ENCODE measurements around the gene RAB4A.

The RAB4A gene

DNA sequence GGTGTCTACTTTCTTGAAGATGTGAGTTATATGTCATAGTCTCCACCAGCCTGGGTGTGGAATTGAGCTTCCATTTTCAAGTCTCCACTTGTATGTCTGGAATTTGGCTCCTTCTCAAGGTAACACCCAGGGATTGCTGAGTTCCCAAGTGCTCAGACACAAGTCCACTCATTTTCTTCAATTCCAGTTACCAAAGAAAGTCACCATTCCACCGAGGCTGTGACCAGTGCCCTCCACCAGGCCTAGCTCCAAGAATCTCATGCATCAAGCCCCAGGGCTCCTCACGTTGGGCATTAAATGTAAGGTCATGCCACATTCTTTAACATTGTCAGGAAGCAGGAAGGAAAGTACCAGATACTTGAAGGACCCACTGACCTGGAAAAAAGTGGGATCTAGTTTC lies 2.4 kb upstream of the RAB4A start:
- no peak overlapping the region for H3K4me3 ChIP-seq (replicated peaks in 1 of 2; ENCODE audit: low read depth in 2 of 2, low read length in 2 of 2)
- no peak for DNase-seq (ENCODE audit: low read depth in 2 of 2)
- TF ChIP-seq, protein P1, sequence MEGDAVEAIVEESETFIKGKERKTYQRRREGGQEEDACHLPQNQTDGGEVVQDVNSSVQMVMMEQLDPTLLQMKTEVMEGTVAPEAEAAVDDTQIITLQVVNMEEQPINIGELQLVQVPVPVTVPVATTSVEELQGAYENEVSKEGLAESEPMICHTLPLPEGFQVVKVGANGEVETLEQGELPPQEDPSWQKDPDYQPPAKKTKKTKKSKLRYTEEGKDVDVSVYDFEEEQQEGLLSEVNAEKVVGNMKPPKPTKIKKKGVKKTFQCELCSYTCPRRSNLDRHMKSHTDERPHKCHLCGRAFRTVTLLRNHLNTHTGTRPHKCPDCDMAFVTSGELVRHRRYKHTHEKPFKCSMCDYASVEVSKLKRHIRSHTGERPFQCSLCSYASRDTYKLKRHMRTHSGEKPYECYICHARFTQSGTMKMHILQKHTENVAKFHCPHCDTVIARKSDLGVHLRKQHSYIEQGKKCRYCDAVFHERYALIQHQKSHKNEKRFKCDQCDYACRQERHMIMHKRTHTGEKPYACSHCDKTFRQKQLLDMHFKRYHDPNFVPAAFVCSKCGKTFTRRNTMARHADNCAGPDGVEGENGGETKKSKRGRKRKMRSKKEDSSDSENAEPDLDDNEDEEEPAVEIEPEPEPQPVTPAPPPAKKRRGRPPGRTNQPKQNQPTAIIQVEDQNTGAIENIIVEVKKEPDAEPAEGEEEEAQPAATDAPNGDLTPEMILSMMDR (IDR thresholded peaks at IDR 0.05; ENCODE audit: low read depth, low read length), result no peak

DNA sequence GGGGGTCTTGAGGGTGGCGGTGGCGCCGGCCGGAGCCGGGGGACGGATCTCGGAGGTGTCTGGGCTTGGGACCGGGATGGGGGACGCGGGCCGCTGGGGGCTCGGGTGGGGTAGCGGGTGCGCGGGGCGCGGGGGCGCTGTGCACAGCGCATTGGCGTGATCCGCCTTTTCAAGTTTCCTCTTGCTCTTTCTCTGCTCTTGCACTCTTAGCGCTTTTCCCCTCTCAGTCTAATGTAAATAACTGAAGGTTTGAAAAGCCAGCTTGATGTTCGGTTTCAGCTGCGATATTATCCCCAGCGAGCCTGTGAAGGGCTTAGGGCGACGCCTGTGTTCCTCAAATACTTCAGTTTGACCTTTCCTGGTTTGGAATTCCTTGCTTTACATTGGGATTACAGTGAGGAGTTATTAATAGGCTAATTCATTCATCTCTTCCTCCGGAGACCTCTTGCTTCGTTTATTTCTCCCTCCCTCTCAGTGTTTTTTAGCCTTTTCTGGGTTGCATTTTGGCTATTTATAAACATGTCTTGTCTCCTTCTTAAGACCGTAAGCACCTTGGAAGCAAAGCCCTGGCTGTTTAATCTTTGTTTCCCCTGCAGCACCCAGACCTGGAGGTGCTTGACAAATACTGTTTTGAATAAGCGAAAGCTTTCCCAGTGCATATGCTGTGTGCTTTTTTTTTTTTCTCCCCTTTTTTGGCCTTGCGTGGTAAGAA lies 693 bp downstream of the RAB4A start:
- TF ChIP-seq, protein P1 (IDR thresholded peaks at IDR 0.05; ENCODE audit: low read depth, low read length), result no peak
- peak; percentile 32 to 36 for DNase-seq (ENCODE audit: low read depth in 2 of 2)
- peak overlapping the region; percentile 66 to 72 for H3K4me3 ChIP-seq (replicated peaks in 1 of 2; ENCODE audit: low read depth in 2 of 2, low read length in 2 of 2)

DNA sequence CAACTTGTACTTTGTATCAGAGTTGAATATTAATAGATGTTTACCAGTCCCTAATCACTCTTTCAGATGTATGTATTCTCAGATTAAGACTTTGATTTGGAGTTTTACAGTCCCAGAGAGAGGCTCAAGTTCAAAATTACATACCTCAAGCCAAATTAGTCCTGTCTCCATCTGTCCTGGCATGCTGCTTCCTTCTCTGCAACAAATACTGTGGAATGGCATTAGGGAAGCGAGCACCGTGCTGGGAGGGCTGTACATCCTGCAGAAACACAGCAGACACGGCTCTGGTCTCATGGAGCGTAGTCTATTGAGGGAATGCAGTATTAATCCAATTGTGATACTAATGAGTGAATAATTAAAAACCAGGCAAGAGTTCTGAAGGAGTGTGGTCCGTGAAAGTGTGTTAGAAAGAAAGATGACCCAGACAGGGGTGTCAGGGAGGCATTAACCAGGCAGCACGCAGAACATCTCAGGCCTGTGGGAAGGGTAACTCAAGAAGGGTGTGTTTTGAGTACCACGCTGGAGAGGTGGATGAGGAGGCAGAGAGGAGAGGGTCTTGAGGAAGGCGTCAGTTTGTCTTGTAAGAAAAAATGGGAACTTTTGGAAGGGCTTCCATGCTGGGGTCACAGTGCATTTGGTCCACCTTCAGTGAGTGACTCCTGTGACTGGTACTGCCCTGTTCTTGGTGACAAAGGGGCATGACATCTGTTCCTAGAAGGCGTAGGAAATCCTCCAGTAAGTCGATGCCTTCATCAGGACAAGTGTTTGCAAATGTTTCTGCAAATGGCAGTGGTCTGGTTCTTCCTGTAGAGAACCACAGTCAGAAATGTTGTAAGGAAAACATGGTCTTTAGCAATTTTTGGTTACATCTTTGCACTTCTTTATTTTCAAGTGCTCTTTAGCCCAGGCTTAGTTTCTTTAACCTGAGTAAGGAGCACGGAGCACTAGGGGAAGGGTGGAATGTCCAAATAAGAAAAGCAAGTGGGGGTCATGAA lies 1.6 kb downstream of the RAB4A start:
- peak overlapping the region; percentile 66 to 72 for H3K4me3 ChIP-seq (replicated peaks in 1 of 2; ENCODE audit: low read depth in 2 of 2, low read length in 2 of 2)
- DNase-seq (ENCODE audit: low read depth in 2 of 2), result peak; percentile 21 to 23

DNA sequence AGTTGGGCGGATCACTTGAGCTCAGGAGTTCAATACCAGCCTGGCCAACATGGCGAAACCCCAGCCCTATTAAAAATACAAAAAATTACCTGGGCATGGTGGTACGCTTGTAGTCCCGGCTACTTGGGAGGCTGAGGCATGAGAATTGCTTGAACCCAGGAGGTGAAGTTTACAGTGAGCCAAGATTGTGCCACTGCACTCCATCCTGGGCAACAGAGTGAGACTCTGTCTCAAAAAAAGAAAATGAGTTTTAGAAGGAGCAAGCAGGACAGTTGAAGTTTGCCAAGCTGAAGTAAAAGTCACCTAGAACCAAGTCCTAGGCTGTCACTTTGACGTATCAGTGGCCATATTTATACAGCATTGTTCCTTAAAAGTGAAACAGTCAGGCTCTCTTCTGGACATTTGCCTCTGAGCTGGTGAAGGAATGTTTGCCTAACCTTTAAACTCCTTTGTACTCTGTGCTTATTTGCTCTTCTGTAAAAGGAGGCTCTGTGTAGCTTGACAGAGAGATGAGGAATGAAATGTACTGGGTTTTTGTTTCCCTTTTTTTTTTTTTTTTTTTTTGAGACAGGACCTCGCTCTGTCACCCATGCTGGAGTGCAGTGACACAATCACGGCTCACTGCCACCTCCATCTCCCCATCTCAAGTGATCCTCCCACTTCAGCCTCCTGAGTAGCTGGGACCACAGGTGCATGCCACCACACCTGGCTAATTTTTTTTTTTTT lies 2.8 kb downstream of the RAB4A start:
- peak; percentile 33 to 45 for DNase-seq (ENCODE audit: low read depth in 2 of 2)
- TF ChIP-seq, protein P1 (IDR thresholded peaks at IDR 0.05; ENCODE audit: low read depth, low read length), result no peak
- no peak overlapping the region for H3K4me3 ChIP-seq (replicated peaks in 1 of 2; ENCODE audit: low read depth in 2 of 2, low read length in 2 of 2)

More for the DNA sequence above, 1.6 kb downstream of the RAB4A start:
- TF ChIP-seq, protein P1 (IDR thresholded peaks at IDR 0.05; ENCODE audit: low read depth, low read length), result no peak

DNA sequence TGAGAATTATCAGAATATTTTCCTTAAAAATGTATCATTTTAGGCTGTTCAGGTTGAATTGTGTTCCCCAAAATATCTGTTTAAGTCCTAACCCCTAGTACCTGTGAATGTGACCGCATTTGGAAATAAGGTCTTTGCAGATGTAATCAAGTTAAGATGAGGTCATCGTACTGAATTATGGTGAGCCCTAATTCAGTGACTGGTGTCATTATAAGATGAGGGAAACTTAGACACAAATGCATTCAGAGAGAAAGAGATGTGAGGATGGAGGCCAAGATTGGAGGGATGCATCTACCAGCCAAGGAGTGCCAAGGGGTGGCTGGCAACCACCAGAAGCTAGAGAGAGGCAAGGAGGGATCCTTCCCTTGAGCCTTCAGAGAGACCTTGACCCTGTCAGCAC lies 4.1 kb downstream of the RAB4A start:
- no peak overlapping the region for H3K4me3 ChIP-seq (replicated peaks in 1 of 2; ENCODE audit: low read depth in 2 of 2, low read length in 2 of 2)
- TF ChIP-seq, protein P1 (IDR thresholded peaks at IDR 0.05; ENCODE audit: low read depth, low read length), result no peak
- DNase-seq (ENCODE audit: low read depth in 2 of 2), result no peak

DNA sequence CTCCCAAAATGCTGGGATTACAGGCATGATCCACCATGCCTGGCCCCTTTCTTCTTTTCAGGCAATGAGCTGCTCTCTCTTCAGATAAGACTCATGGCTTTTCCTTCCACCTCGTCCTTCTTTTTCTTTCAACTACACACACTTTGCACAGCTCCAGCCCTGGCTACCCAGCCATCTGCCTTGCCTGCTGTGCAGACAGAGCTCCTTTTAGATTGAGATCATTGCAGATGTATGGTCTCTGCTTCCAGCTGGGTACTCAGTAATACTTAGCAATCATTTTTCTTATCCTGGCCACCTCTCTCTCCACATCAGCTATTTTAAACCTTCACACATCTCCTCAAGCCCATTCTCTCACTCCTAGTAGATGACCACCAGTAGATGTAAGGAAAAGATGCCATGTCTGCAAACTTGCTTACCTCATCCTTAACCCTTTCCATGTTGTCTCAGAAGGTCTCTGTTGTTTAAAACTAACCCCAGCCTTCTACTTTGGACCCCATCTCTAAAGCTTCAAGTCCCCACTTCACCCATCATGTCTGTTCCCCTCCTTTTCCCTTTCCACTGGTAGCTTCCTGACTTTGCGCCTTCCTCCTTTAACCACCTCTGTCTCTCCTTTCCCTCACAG lies 7.3 kb downstream of the RAB4A start:
- no peak overlapping the region for H3K4me3 ChIP-seq (replicated peaks in 1 of 2; ENCODE audit: low read depth in 2 of 2, low read length in 2 of 2)
- no peak for DNase-seq (ENCODE audit: low read depth in 2 of 2)
- TF ChIP-seq, protein P1 (IDR thresholded peaks at IDR 0.05; ENCODE audit: low read depth, low read length), result no peak
